HG03565 (cell line): Measurements from ENCODE around the gene CNPY1.

Source experiments
- ATAC-seq: cut with Tn5 transposase; IDR thresholded peaks from one replicate; pipeline ENCODE4 v1.9.1; 2021; ENCODE audit warnings: mild to moderate bottlenecking, moderate library complexity; ENCODE audit not compliant: unreplicated experiment

Gene CNPY1

DNA sequence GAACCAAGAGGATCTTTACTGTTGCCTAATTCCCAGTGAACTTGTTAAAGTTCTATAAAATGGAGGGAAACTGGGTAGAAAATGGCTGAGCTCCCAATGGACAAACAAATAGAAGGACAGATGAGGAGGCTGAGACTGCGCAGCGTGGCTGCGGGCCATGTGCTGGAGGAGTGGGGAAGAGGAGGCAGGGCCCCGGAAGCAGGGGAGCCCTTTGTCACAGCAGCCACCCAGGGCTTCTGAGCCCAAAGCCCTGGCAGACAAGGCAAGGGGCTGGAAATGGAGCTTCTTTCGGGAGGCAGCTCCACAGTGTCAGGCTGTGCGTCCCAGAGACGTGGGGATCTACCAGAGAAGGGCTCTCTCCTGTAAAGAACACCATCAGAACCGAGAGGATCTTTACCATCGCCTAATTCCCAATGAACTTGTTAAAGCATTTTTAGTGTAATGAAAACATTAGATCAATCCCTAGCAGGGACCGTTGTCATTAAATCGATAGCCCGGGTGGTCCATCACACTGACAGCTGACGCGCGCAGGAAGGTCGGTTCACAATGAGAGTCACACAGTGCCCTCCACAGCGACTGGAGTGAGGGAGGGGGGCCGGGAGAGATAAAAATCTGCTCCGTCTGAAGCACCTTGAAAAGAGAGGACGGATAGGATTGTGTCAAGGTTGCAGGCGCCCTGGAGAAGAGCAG lies 14.0 kb upstream of the CNPY1 start:
- no peak for ATAC-seq

DNA sequence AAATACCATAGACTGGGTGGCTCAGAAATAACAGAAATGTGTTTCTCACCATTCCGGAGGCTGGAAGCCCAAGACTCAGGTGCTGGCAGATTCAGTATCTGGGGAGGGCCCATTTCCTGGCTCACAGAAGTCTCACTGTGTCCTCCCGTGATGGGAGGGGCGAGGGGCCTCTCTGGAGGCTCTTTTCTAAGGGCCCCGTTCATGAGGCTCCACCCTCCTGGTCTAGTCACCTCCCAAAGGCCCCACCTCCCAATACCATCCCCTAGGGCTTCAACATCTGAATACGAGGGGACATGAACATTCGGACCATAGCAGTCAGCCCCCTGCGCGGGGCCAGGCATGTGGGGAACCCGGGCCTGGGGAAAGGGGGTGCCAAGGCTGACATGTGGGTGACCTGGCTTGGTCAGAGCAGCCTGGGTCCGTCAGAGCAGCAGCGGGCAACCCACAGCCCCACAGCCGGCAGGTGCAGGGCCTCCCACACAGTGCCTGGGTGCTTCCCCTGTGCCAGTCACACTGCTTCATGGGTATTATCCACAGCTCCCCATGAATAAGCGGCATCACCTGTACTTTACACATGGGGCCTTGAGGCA lies 13.3 kb upstream of the CNPY1 start:
- ATAC-seq: no peak

GRCh38 chr7:155558961-155559360 lies 12.6 kb upstream of the CNPY1 start:
- no peak for ATAC-seq

GRCh38 chr7:155558351-155558750 lies 12.0 kb upstream of the CNPY1 start:
- no peak for ATAC-seq

DNA sequence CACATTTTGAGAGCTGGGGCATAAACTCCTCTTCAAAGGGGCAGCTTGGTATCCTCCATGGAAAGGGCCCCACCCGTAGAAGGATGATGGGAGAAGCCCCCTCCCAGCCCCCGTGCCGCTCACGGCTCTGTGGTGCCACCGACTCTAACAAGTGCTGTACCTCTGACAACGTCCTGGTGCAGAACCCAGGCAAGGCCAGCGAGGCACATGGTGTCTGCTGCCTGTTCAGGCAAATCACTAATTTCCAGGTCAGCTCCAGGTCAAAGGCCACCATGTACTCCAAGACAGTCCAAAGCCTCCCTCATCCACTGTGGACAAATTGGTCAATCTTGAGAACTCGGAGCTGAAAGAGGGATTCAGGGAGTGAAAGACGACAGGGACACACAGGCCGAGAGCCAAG lies 11.4 kb upstream of the CNPY1 start:
- no peak for ATAC-seq

- ATAC-seq: no peak
These were observed 10.4 kb upstream of the CNPY1 start for GRCh38 chr7:155556763-155557162.

- ATAC-seq: no peak
These were observed 8.8 kb upstream of the CNPY1 start for GRCh38 chr7:155555116-155555695.

DNA sequence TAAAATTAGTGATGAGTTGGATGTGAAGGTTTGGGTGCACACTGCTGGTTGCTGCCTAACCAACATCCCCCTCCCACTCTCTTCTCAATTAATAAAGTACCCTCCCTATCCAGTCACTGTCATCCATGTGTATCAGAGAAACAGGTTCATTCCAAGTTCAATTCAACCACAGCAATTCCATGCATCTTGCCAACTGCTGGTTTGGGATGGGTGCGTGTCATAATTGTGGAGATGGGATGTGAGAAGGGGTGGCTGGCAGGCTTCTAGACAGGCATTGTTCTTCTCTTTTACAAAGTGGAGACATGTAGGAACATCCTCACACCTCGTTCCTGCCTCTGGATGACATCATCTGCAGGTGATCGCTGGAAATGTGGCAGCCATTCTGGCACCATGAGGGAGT lies 7.5 kb upstream of the CNPY1 start:
- no peak for ATAC-seq

GRCh38 chr7:155551785-155552611 lies 5.6 kb upstream of the CNPY1 start:
- no peak for ATAC-seq

GRCh38 chr7:155550916-155551315 lies 4.6 kb upstream of the CNPY1 start:
- no peak for ATAC-seq

DNA sequence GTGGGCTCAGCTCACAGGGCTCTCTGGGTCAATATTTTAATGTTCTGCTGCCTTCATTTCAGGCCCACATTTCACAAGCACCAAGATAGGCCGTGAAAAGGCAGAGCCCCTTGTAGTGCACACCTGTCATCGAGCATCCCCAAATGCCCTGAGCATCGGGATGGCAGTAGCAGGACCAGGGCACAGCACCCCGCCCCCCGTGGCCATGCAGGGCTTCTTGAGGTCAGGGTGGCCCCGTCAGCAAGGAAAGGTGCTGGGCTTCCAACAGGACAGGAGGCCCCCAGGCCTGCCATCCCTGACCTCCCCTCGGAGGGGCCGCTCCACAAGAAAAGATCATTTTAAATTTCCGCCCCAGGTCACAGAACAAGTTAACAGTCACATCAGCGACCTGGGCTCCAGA lies 2.9 kb upstream of the CNPY1 start:
- ATAC-seq: no peak

- ATAC-seq: no peak
These were observed 917 bp upstream of the CNPY1 start for GRCh38 chr7:155547161-155547791.

DNA sequence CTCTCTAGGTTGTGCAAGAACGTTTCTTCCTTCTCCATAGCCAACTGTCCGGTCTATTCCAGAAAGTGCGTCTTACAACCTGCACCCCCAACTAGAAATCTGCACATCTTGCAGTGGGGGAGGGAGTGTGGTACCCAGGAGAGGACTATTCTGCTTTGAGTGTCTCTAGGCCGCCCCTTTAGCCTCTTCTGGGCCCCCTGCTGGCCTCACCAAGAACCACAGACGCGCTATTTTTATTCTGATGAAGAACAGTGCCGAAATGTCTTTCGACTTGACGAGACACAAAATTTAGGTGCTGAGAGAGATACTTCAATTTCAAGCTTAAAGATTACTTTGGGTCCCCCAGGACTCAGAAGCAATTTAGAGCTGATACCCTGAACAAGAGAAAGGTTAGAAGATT lies 1.0 kb downstream of the CNPY1 start:
- no peak for ATAC-seq

GRCh38 chr7:155544485-155544884 lies 1.9 kb downstream of the CNPY1 start:
- no peak for ATAC-seq

DNA sequence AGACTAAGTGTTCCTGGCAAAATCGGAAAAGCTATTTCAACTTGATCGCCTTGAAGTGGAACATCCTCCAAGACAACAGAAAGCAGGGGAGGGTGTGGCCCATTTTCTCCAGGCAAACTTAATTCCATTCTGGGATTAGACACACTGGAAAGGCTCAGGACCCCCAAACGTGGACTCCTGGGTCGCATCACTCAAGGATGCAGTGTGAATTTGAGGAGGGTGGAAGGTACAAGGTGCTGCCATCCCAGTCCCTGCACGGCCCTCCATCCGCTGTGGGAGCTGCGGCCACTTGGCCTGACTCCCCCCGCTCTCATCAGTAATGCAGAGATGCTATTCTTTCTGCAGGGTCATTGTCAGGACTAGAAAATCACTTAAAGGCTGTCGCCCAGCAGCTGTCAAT lies 2.4 kb downstream of the CNPY1 start:
- no peak for ATAC-seq

- no peak for ATAC-seq
These were observed 3.1 kb downstream of the CNPY1 start for GRCh38 chr7:155543011-155543876.

DNA sequence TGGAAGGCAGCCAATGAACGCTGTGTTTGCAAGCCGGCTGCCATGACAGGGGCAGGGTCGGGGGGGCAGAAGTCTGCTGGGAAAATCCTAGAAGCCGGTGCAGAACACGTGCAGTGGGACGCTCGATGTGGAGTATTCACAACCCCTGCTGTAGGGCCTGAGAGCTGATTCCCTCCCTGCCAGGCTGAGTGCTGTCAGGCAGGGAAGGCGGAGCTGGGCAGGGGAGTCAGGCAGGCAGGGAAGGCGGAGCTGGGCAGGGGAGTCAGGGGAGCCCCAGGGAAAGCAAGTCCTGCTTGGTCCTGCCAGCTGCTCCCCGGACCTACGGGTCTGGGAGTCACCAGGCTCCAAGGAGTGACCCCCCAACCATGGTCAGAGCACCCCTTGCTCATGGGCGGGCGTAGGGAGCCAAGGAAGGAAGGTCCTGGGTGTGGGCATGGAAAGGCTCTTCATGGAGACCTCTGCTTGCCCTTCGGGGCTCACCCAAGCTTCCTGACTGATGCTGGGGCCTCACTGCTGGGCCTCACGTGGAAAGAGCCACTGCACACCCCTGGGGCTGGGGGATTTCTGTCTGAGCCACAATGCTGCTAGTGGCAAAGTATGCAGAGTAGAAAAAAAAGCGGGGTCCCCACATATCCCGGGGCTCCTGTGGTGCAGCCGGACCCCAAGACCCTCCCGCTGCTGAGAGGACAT lies 4.2 kb downstream of the CNPY1 start:
- ATAC-seq: no peak

- no peak for ATAC-seq
These were observed 5.8 kb downstream of the CNPY1 start for GRCh38 chr7:155540553-155540952.

DNA sequence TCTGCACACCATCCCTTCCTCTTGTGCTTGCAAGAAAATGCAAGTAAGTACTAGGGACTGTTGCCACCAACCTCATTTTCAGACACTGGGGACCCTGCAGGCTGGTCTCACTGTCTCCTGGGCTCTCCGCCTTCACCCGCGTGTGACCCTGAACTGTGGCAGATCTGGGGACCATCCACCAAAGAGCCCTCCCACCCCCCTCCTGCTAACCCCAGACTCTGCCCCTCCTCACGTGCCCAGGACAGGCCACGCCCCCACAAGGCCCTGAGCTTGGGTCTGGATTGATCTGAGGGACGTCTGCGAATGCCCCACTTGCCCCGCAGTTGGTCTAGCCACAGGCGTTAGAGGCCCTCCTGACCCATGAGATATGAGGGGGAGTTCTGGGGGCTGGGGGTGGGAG lies 8.1 kb downstream of the CNPY1 start:
- ATAC-seq: no peak

GRCh38 chr7:155536451-155536850 lies 9.9 kb downstream of the CNPY1 start:
- no peak for ATAC-seq
